Ovary (tissue), 1 donor: ENCODE measurements around the gene SMPX.

Source experiments
- EP300 ChIP-seq: sonication (generic); formaldehyde crosslinking; IDR thresholded peaks from one replicate; pipeline ENCODE4 v1.6.1; 2017; ENCODE audit warnings: antibody characterized with exemption
- POLR2A ChIP-seq: fragments of 450-650 bp; IDR thresholded peaks from one replicate; pipeline ENCODE4 v1.6.1; 2017; ENCODE audit warnings: antibody characterized with exemption, mild to moderate bottlenecking, moderate library complexity

- TF ChIP-seq EP300, result no peak
- no peak for TF ChIP-seq POLR2A
Measured at GRCh38 chrX:21666679-21667078, 91.2 kb downstream of the SMPX start.
